Tibial nerve (tissue), 4 donors: Measurements from ENCODE around the gene TULP4. TPM values are rescaled to one million over a fixed set of nuclear protein-coding genes. Genes with fewer than 3 reads are reported as not detected.
A peak's percentile ranks its signal among the peaks of the same experiment; 100 is the strongest.

Experiments
- DNase-seq, 2 donors: peaks; one replicate each; pipeline ENCODE4 v3.0.0-alpha.2; 2019; ENCODE audit warnings: low spot score in 2 of 2
- H3K27ac ChIP-seq, 4 donors: fragments of 200-600 bp; sonication (generic) in 3 of 4; one replicate each; pipeline ENCODE4 v1.5.1; 2017 to 2019; ENCODE audit warnings: mild to moderate bottlenecking in 1 of 4
- H3K27me3 ChIP-seq, 2 donors: fragments of 200-600 bp; sonication (generic) in 1 of 2; one replicate each; pipeline versions ENCODE4 v1.5.1 to v1.6.0; 2017 to 2019
- H3K36me3 ChIP-seq, 3 donors: fragments of 200-600 bp; sonication (generic); one replicate each; pipeline ENCODE4 v1.5.1; 2018 to 2019
- H3K4me1 ChIP-seq, 4 donors: fragments of 200-600 bp; sonication (generic) in 3 of 4; one replicate each; pipeline ENCODE4 v1.5.1; 2017 to 2019
- H3K4me3 ChIP-seq, 4 donors: fragments of 200-600 bp; sonication (generic) in 3 of 4; one replicate each; pipeline ENCODE4 v1.5.1; 2017 to 2019; ENCODE audit warnings: mild to moderate bottlenecking in 1 of 4, moderate library complexity in 1 of 4
- H3K9me3 ChIP-seq, 4 donors: fragments of 200-600 bp; sonication (generic) in 3 of 4; one replicate each; pipeline ENCODE4 v1.5.1; 2017 to 2019
- EP300 ChIP-seq, 2 donors: sonication (generic); formaldehyde crosslinking; IDR thresholded peaks; one replicate each; pipeline ENCODE4 v1.6.1; 2017; ENCODE audit warnings: antibody characterized with exemption in 2 of 2, mild to moderate bottlenecking in 1 of 2
- POLR2A ChIP-seq, 2 donors: fragments of 450-650 bp; IDR thresholded peaks; one replicate each; pipeline ENCODE4 v1.6.1; 2017; ENCODE audit warnings: antibody characterized with exemption in 2 of 2, mild to moderate bottlenecking in 2 of 2, moderate library complexity in 2 of 2
- WGBS, 2 donors: methylation state at CpG; one replicate each; pipeline ENCODE4 v1.1.5; 2018; 5-methylcytosine and 5-hydroxymethylcytosine counted together
- total RNA-seq, 4 donors: library from RNA; depleted of rRNA; stranded (reverse); fragments of >200 nt; gene quantifications; one replicate each; pipeline ENCODE4 v1.1.0, GENCODE V29; 2016
- TF ChIP-seq, protein P1 (sequence below), 5 experiments: fragments of 200-600 bp in 3 of 5; fragments of 450-650 bp in 2 of 5; sonication (generic) in 3 of 5; IDR thresholded peaks; one replicate each; pipeline ENCODE4 v1.5.1; 2016 to 2019; ENCODE audit warnings: antibody characterized with exemption in 5 of 5, mild to moderate bottlenecking in 3 of 5, moderate library complexity in 2 of 5

Gene TULP4
- total RNA-seq, 4 donors from 2014 or later, result 91.2 to 109 (median 101) TPM

DNA sequence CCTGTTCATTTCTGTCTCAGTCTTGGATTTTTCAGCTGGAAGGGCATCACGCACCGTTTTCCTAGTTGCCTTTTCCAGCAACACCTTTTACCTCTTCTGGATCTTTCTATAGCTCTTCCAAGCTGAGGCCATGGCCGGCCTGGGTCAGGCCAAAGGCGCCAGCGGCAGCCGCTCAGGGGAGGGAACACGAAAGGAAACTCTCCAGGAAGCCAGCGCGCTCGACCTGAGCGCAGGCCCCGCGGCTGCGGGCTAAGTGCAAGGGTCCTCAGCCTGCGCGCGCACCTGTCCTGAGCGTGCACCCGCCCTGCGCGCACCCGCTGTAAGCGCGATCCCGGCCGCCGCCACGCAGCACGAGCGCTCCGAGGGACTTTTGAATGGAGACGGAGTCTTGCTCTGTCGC, 203.8 kb downstream of the TULP4 start:
- Histone ChIP-seq H3K27me3 (peaks cover 0 to 49% of the 10 kb centered on the region in 2 donors), H3K4me3 (no peak overlapping the region), H3K36me3 (peaks cover 0 to 5% (median 0%) of the 10 kb centered on the region in 3 donors), H3K27ac (no peak overlapping the region), H3K4me1 (peaks cover 0 to 22% (median 7%) of the 10 kb centered on the region in 4 donors), H3K9me3 (no peaks in the 10 kb centered on the region)
- TF ChIP-seq, protein P1, sequence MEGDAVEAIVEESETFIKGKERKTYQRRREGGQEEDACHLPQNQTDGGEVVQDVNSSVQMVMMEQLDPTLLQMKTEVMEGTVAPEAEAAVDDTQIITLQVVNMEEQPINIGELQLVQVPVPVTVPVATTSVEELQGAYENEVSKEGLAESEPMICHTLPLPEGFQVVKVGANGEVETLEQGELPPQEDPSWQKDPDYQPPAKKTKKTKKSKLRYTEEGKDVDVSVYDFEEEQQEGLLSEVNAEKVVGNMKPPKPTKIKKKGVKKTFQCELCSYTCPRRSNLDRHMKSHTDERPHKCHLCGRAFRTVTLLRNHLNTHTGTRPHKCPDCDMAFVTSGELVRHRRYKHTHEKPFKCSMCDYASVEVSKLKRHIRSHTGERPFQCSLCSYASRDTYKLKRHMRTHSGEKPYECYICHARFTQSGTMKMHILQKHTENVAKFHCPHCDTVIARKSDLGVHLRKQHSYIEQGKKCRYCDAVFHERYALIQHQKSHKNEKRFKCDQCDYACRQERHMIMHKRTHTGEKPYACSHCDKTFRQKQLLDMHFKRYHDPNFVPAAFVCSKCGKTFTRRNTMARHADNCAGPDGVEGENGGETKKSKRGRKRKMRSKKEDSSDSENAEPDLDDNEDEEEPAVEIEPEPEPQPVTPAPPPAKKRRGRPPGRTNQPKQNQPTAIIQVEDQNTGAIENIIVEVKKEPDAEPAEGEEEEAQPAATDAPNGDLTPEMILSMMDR (IDR thresholded peaks at IDR 0.05), result no peak
- TF ChIP-seq EP300 (IDR thresholded peaks at IDR 0.05) (no peak), POLR2A (IDR thresholded peaks at IDR 0.05) (no peak)
- DNase-seq, result no peak
- WGBS, 2 donors, result 17 to 27% methylated on average over 32 of the region's 33 CpGs

DNA sequence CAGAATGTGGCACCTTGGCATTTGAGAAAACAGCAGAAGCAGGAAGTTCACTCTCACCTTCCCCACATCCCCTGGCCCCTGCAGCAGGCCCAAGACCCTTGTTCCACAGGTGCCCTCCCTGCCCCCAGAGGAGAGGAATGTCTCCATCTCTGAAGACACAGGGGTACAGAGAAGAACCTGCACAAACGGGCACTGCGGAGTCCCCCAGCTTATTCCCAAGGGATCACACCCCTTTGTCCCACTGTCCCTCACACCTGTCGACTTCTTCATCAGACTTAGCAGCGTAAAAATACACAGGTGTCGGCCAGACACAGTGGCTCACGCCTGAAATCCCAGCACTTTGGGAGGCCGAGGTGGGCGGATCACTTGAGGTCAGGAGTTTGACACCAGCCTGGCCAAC, 204.8 kb downstream of the TULP4 start:
- no peak for DNase-seq
- H3K27ac ChIP-seq, result no peak overlapping the region
- 78 to 90% methylated on average over 7 to 8 of the region's 8 CpGs for WGBS, 2 donors

DNA sequence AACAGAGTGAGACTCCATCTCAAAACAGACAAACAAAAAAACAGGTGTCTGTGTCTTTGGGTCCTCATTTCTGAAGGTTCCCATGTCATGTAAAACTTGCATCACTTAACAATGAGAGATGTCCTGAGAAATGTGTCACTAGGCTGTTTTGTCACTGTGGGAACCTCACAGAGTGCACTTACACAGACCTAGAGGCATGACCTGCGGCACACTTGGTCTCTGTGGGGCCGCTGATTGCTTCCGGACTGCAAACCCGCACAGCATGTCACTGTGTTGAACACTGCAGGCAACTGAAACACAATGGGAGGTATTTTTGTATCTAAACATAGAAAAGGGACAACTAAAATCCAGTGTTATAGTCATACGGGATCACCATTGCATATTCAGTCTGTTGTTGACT, 205.3 kb downstream of the TULP4 start:
- Histone ChIP-seq H3K4me3 (no peak overlapping the region), H3K4me1 (peaks cover 0 to 22% (median 7%) of the 10 kb centered on the region in 4 donors), H3K27me3 (peaks cover 0 to 50% of the 10 kb centered on the region in 2 donors), H3K27ac (no peak overlapping the region), H3K36me3 (peaks cover 0 to 5% (median 0%) of the 10 kb centered on the region in 3 donors), H3K9me3 (no peaks in the 10 kb centered on the region)
- no peak for DNase-seq
- TF ChIP-seq, protein P1 (IDR thresholded peaks at IDR 0.05), result no peak
- TF ChIP-seq POLR2A (IDR thresholded peaks at IDR 0.05) (no peak), EP300 (IDR thresholded peaks at IDR 0.05) (no peak)
- WGBS, 2 donors, result 38 to 55% methylated on average over 5 of the region's 5 CpGs

More for the DNA sequence above, 204.8 kb downstream of the TULP4 start:
- Histone ChIP-seq H3K9me3 (no peaks in the 10 kb centered on the region), H3K36me3 (peaks cover 0 to 5% (median 0%) of the 10 kb centered on the region in 3 donors), H3K4me3 (no peak overlapping the region), H3K27me3 (peaks cover 0 to 50% of the 10 kb centered on the region in 2 donors), H3K4me1 (peaks cover 0 to 22% (median 7%) of the 10 kb centered on the region in 4 donors)
- no peak for TF ChIP-seq EP300 (IDR thresholded peaks at IDR 0.05)
- no peak for TF ChIP-seq POLR2A (IDR thresholded peaks at IDR 0.05)
- TF ChIP-seq, protein P1 (IDR thresholded peaks at IDR 0.05), result no peak

DNA sequence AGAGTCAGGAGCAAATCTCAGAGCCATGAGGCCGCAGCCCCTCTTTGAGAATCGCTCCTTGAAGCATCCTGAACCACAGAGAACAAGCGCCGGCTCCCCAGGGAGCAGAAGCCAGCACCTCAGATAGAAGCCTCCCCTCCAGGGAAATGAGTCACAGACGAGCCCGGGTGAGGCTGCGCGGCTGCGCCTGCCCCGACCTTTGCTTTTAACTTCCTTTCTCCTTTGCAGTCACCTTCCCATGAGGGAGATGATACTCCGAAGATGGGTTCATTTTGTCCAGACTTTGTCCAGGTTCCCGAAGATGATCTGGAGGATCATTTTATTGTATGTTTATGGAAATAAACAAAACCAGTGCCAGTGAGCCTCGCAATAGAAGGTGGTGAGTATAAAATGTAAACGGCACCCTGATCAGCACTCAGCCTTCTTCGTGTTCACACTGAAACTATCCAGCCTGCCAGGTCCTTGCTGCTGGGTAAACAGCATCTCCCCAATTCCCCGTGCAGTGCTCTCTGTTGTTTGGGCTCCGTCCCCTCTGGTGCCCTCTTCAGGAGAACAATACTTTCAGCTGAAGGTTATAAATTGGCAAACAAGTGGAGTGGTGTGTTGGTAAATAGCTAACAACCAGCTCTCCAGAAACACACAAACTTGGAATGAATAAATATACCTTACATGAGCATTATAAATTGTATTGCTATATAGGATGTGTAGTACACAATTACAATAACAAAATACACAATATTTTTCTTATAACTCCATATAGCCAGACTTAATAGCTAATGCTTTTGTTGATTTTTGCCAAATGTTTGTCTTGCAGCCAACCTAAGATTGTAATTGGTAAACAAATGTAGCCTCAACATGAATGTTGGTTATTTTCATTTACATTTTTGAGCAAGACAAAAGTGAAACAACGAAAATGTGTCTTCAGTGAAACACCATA, 206.2 kb downstream of the TULP4 start:
- peaks cover 0 to 22% (median 7%) of the 10 kb centered on the region in 4 donors for H3K4me1 ChIP-seq
- H3K9me3 ChIP-seq, result no peaks in the 10 kb centered on the region
- WGBS, 2 donors, result 5 to 9% methylated on average over 18 of the region's 18 CpGs
- no peak for TF ChIP-seq EP300 (IDR thresholded peaks at IDR 0.05)
- TF ChIP-seq, protein P1 (IDR thresholded peaks at IDR 0.05), result peak; percentile 22 to 46 (median 29)
- H3K27ac ChIP-seq, result no peak overlapping the region
- H3K36me3 ChIP-seq, result peaks cover 0 to 3% (median 0%) of the 10 kb centered on the region in 3 donors
- peaks cover 0 to 50% of the 10 kb centered on the region in 2 donors for H3K27me3 ChIP-seq
- peak in 1 of 2 donors; percentile 23 for DNase-seq
- no peak overlapping the region for H3K4me3 ChIP-seq

DNA sequence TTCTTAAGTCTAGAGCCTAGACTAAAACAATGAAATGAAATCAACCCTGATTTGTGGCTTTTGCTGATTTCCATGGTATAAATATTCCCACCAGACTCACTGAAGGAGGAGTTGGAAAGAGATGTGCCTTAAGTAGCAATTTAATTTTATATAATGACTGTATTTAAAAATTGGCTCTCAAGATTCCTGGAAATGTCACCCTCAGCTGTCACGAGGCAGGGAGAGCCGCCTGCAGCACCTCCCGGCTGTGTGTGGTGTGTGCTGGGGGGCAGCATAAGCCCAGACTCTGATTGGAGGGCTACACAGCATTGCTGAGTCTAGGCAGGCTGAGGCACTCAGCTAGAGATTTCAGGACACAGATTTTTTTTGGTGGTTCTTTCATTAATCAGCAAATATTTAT, 207.0 kb downstream of the TULP4 start:
- WGBS, 2 donors, result 36 to 64% methylated on average over 3 of the region's 3 CpGs
- Histone ChIP-seq H3K36me3 (no peaks in the 10 kb centered on the region), H3K4me1 (peaks cover 0 to 22% (median 7%) of the 10 kb centered on the region in 4 donors), H3K27ac (no peak overlapping the region), H3K27me3 (peaks cover 0 to 50% of the 10 kb centered on the region in 2 donors), H3K4me3 (no peak overlapping the region), H3K9me3 (peaks cover 0 to 3% (median 0%) of the 10 kb centered on the region in 4 donors)
- TF ChIP-seq POLR2A (IDR thresholded peaks at IDR 0.05) (no peak), EP300 (IDR thresholded peaks at IDR 0.05) (no peak)
- TF ChIP-seq, protein P1 (IDR thresholded peaks at IDR 0.05), result no peak
- no peak for DNase-seq
